K562 (cell line): ENCODE results near the gene SLC37A2. TPM values are rescaled to one million over a fixed set of nuclear protein-coding genes. Genes with fewer than 3 reads are reported as not detected.

ENCODE experiments used
- BCL6 ChIP-seq: fragments of 250-450 bp; sonication (Bioruptor Pico); IDR thresholded peaks from 2 replicates; pipeline ENCODE4 v1.4.0; 2020
- BCLAF1 ChIP-seq, 2 experiments: fragments of 450-650 bp in 1 of 2; IDR thresholded peaks; 2 replicates each; pipeline ENCODE4 v1.6.1; 2011 to 2017; ENCODE audit warnings: low read depth in 2 of 2, antibody characterized with exemption in 1 of 2, borderline replicate concordance in 1 of 2, low read length in 1 of 2, mild to moderate bottlenecking in 1 of 2, mixed read lengths in 1 of 2; ENCODE audit not compliant: control insufficient read depth in 1 of 2
- CEBPZ ChIP-seq: fragments of 150-350 bp; IDR thresholded peaks from 2 replicates; pipeline ENCODE4 v1.6.1; 2014; ENCODE audit warnings: low read depth, mild to moderate bottlenecking, low read length, borderline replicate concordance
- ETS1 ChIP-seq: conservative IDR thresholded peaks from 2 replicates; pipeline ENCODE4 v1.6.1; 2011; ENCODE audit warnings: low read depth, mild to moderate bottlenecking, low read length; ENCODE audit not compliant: control insufficient read depth
- HDAC2 ChIP-seq: fragments of 450-650 bp; IDR thresholded peaks from 2 replicates; pipeline ENCODE4 v1.6.1; 2016; ENCODE audit warnings: mild to moderate bottlenecking
- HDGF ChIP-seq: fragments of 450-650 bp; IDR thresholded peaks from 2 replicates; pipeline ENCODE4 v1.6.1; 2016
- IRF2 ChIP-seq: sonication (generic); formaldehyde crosslinking; IDR thresholded peaks from 2 replicates; pipeline ENCODE4 v1.8.1; 2022; ENCODE audit warnings: mild to moderate bottlenecking, missing genetic modification reagents
- KDM1A ChIP-seq, 2 experiments: fragments of 450-650 bp; IDR thresholded peaks; 2 replicates each; pipeline ENCODE4 v1.6.1; 2016; ENCODE audit warnings: mild to moderate bottlenecking in 2 of 2
- L3MBTL2 ChIP-seq: fragments of 450-650 bp; IDR thresholded peaks from 2 replicates; pipeline ENCODE4 v1.6.1; 2016; ENCODE audit warnings: mild to moderate bottlenecking, moderate library complexity
- MXI1 ChIP-seq: IDR thresholded peaks from 2 replicates; pipeline ENCODE4 v1.6.1; 2011; ENCODE audit warnings: low read depth, mild to moderate bottlenecking, improper control_type of control experiment, low read length
- NBN ChIP-seq: fragments of 450-650 bp; IDR thresholded peaks from 2 replicates; pipeline ENCODE4 v1.6.1; 2016; ENCODE audit warnings: low read depth, mild to moderate bottlenecking
- NRF1 ChIP-seq, 2 experiments: fragments of 450-650 bp; IDR thresholded peaks in 1 of 2; conservative IDR thresholded peaks in 1 of 2; 2 replicates each; pipeline ENCODE4 v1.6.1; 2014; ENCODE audit warnings: mild to moderate bottlenecking in 2 of 2
- POLR2AphosphoS5 ChIP-seq: IDR thresholded peaks from 2 replicates; pipeline ENCODE4 v1.6.1; 2011; ENCODE audit warnings: mild to moderate bottlenecking, low read depth, low read length, moderate library complexity; ENCODE audit not compliant: control insufficient read depth, insufficient read depth
- TSC22D4 ChIP-seq: fragments of 450-650 bp; IDR thresholded peaks from 2 replicates; pipeline ENCODE4 v1.6.1; 2016; ENCODE audit warnings: missing genetic modification characterization, missing biosample characterization, control low read depth
- ZFP30 ChIP-seq: fragments of 250-450 bp; sonication (Bioruptor Pico); IDR thresholded peaks from 2 replicates; pipeline ENCODE4 v1.8.0; 2022; ENCODE audit warnings: moderate library complexity, mild to moderate bottlenecking, inconsistent platforms, borderline replicate concordance
- ZFP91 ChIP-seq: sonication (generic); formaldehyde crosslinking; IDR thresholded peaks from 2 replicates; pipeline ENCODE4 v1.8.0; 2022; ENCODE audit warnings: mild to moderate bottlenecking, missing genetic modification reagents
- ZNF384 ChIP-seq: IDR thresholded peaks from 2 replicates; pipeline ENCODE4 v1.6.1; 2012; ENCODE audit warnings: low read depth, low read length, improper control_type of control experiment
- ZNF707 ChIP-seq: fragments of 250-450 bp; sonication (Bioruptor Pico); conservative IDR thresholded peaks from 2 replicates; pipeline ENCODE4 v1.8.0; 2022; ENCODE audit warnings: inconsistent platforms, mild to moderate bottlenecking, moderate library complexity
- polyA plus RNA-seq, 8 experiments: library from polyadenylated mRNA; depleted of rRNA in 4 of 8; stranded (reverse) in 5 of 8; unstranded in 3 of 8; fragments of >200 nt; fragmentation: Nextera tagmentation in 2 of 8; fragmentation: Illumina TruSeq in 1 of 8; extraction: Ambion mirVana in 2 of 8; extraction: Trizol in 1 of 8; gene quantifications; 2 replicates each; pipeline versions ENCODE4 v1.2.1 to v1.2.3, GENCODE V29; 2011 to 2014; ENCODE audit warnings: inconsistent platforms in 1 of 8, missing spikeins in 1 of 8
- total RNA-seq, 7 experiments: library from RNA; depleted of rRNA in 6 of 7; stranded (reverse); fragments of >200 nt in 6 of 7; fragmentation: Illumina TruSeq in 2 of 7; extraction: Trizol in 2 of 7; gene quantifications; 2 replicates each; pipeline versions ENCODE4 v1.2.1 to v1.2.3, GENCODE V29; 2011 to 2021; ENCODE audit warnings: low replicate concordance in 1 of 7

The SLC37A2 gene
- total and polyA plus RNA-seq, 9 of the 15 experiments (the other 6 are each of a cell fraction or from before 2014, with no cell fraction given), result 0.01 to 1.2 (median 0.52) TPM

- no peak for TF ChIP-seq ZFP30 (CRISPR knock-in tag)
- peak; percentile 48; the same call in 1 of the 2 replicates for TF ChIP-seq L3MBTL2
- no peak for TF ChIP-seq BCLAF1 (IDR thresholded peaks at IDR 0.05; ENCODE audit: borderline replicate concordance in 1 of 2, control insufficient read depth in 1 of 2, low read depth in 2 of 2, low read length in 1 of 2)
- 0 out of 2 replicates have a peak, but pooled peaks have one; percentile 22 for TF ChIP-seq POLR2AphosphoS5
- TF ChIP-seq NBN, result no peak
- no peak for TF ChIP-seq ZFP91 (CRISPR knock-in tag)
- no peak for TF ChIP-seq BCL6 (CRISPR knock-in tag)
- TF ChIP-seq ZNF384, result no peak
- TF ChIP-seq KDM1A (IDR thresholded peaks at IDR 0.05), result peak in 1 of 2 experiments; percentile 55; a peak in 2 of 4 replicates
- TF ChIP-seq HDAC2, result peak; percentile 70
- TF ChIP-seq NRF1 (conservative IDR thresholded peaks at IDR 0.05 in 1 of 2, IDR thresholded peaks at IDR 0.05 in 1 of 2), result peak; percentile 53 to 63
- no peak for TF ChIP-seq ZNF707 (CRISPR knock-in tag)
- no peak for TF ChIP-seq MXI1
- no peak for TF ChIP-seq IRF2 (CRISPR knock-in tag)
- no peak for TF ChIP-seq TSC22D4 (tag)
- peak; percentile 56; the same call in 1 of the 2 replicates for TF ChIP-seq CEBPZ
- 0 out of 2 replicates have a peak, but pooled peaks have one; percentile 44 for TF ChIP-seq HDGF
- no peak for TF ChIP-seq ETS1
Measured at GRCh38 chr11:125111343-125112207, 48.5 kb downstream of the SLC37A2 start, which contains the start of gene TMEM218 (continued).
